SK-N-SH (cell line): ENCODE results near the gene NECAB2. TPM values are rescaled to one million over a fixed set of nuclear protein-coding genes. Genes with fewer than 3 reads are reported as not detected.

Experiments used
- CTCF ChIA-PET: fragments of 300-600, 350-600 bp; formaldehyde crosslinking; extraction: SDS; loops from one replicate; lab custom pipeline; 2021; lab: Yijun Ruan, JAX
- POLR2A ChIA-PET: fragments of 350-600 bp; sonication (Branson Sonifier 250); formaldehyde crosslinking; extraction: SDS; loops from one replicate; lab custom pipeline; 2020; ENCODE audit warnings: antibody characterized with exemption, inconsistent platforms; lab: Yijun Ruan, JAX
- DNase-seq: peaks from one replicate; pipeline ENCODE4 v3.0.0; 2012
- H2AFZ ChIP-seq: fragments of 200-600 bp; sonication (generic); 2 replicates; pipeline ENCODE4 v1.8.1; 2016; ENCODE audit warnings: antibody characterized with exemption, mild to moderate bottlenecking, low read depth
- H3F3A ChIP-seq: fragments of 200-600 bp; sonication (generic); replicated peaks from 2 replicates; pipeline ENCODE3; 2016; ENCODE audit warnings: antibody characterized with exemption, mild to moderate bottlenecking; ENCODE audit not compliant: insufficient read depth
- H3K27ac ChIP-seq, 2 experiments: fragments of 200-500 bp in 1 of 2; fragments of 200-600 bp in 1 of 2; sonication (Bioruptor generic) in 1 of 2; sonication (generic), shearing (Covaris generic) in 1 of 2; 2 replicates each; pipeline versions ENCODE4 v1.5.1 to v1.6.1; 2014 to 2016; ENCODE audit warnings: low read depth in 2 of 2, inconsistent platforms in 1 of 2, low read length in 1 of 2, mild to moderate bottlenecking in 1 of 2, mixed read lengths in 1 of 2
- H3K27me3 ChIP-seq: fragments of 200-600 bp; sonication (generic), shearing (Covaris generic); 2 replicates; pipeline ENCODE4 v1.6.1; 2016; ENCODE audit warnings: mixed run types; ENCODE audit not compliant: insufficient read depth
- H3K36me3 ChIP-seq, 2 experiments: fragments of 200-500 bp in 1 of 2; fragments of 200-600 bp in 1 of 2; sonication (Bioruptor generic) in 1 of 2; sonication (generic) in 1 of 2; replicated peaks in 1 of 2; 2 replicates each; pipeline versions ENCODE3 to v1.5.1; 2014 to 2016; ENCODE audit warnings: low read length in 1 of 2, mild to moderate bottlenecking in 1 of 2; ENCODE audit not compliant: insufficient read depth in 2 of 2, control insufficient read depth in 1 of 2
- H3K4me1 ChIP-seq, 2 experiments: fragments of 200-500 bp in 1 of 2; fragments of 200-600 bp in 1 of 2; sonication (Bioruptor generic) in 1 of 2; sonication (generic), shearing (Covaris generic) in 1 of 2; 2 replicates each; pipeline versions ENCODE4 v1.5.1 to v1.6.1; 2014 to 2016; ENCODE audit warnings: low read depth in 1 of 2, low read length in 1 of 2, mixed run types in 1 of 2; ENCODE audit not compliant: insufficient read depth in 2 of 2, control insufficient read depth in 1 of 2
- H3K4me2 ChIP-seq: fragments of 200-600 bp; sonication (generic), shearing (Covaris generic); 2 replicates; pipeline ENCODE4 v1.6.1; 2017; ENCODE audit warnings: mixed run types
- H3K4me3 ChIP-seq, 2 experiments: fragments of 200-500 bp in 1 of 2; fragments of 200-600 bp in 1 of 2; sonication (Bioruptor generic) in 1 of 2; sonication (generic), shearing (Covaris generic) in 1 of 2; 2 replicates each; pipeline versions ENCODE4 v1.5.1 to v1.8.1; 2014 to 2016; ENCODE audit warnings: low read depth in 2 of 2, inconsistent platforms in 1 of 2, low read length in 1 of 2, mild to moderate bottlenecking in 1 of 2, mixed read lengths in 1 of 2, moderate library complexity in 1 of 2
- H3K79me2 ChIP-seq: fragments of 200-600 bp; sonication (generic); 2 replicates; pipeline ENCODE4 v1.8.1; 2017; ENCODE audit warnings: mild to moderate bottlenecking; ENCODE audit not compliant: insufficient read depth
- H3K9ac ChIP-seq: fragments of 200-600 bp; sonication (generic); 2 replicates; pipeline ENCODE4 v1.6.1; 2017; ENCODE audit warnings: mixed run types
- H3K9me2 ChIP-seq: fragments of 200-600 bp; sonication (generic); 2 replicates; pipeline ENCODE4 v1.6.1; 2017; ENCODE audit warnings: mixed run types
- H3K9me3 ChIP-seq: fragments of 200-600 bp; sonication (generic); 2 replicates; pipeline ENCODE4 v1.6.1; 2017; ENCODE audit warnings: mixed run types, mild to moderate bottlenecking, moderate library complexity
- H4K20me1 ChIP-seq: fragments of 200-600 bp; sonication (generic); 2 replicates; pipeline ENCODE4 v1.6.1; 2017; ENCODE audit warnings: mild to moderate bottlenecking, mixed run types; ENCODE audit not compliant: insufficient read depth
- CHD2 ChIP-seq: fragments of 150-350 bp; IDR thresholded peaks from 2 replicates; pipeline ENCODE4 v1.6.1; 2018; ENCODE audit warnings: low read length; ENCODE audit not compliant: partially characterized antibody
- CTCF ChIP-seq: fragments of 200-600 bp; sonication (generic); IDR thresholded peaks from 2 replicates; pipeline ENCODE4 v1.6.1; 2017; ENCODE audit warnings: antibody characterized with exemption, mild to moderate bottlenecking, moderate library complexity
- ELF1 ChIP-seq: IDR thresholded peaks from 2 replicates; pipeline ENCODE4 v1.4.0; 2012
- EZH2phosphoT487 ChIP-seq: fragments of 200-600 bp; sonication (generic); IDR thresholded peaks from 2 replicates; pipeline ENCODE4 v1.6.1; 2017; ENCODE audit warnings: low read depth, mixed run types, mild to moderate bottlenecking, antibody characterized with exemption, moderate library complexity, borderline replicate concordance
- FOSL2 ChIP-seq: IDR thresholded peaks from 2 replicates; pipeline ENCODE4 v1.4.0; 2012; ENCODE audit warnings: low read depth, mild to moderate bottlenecking, moderate library complexity, borderline replicate concordance
- FOXJ3 ChIP-seq: sonication (generic); formaldehyde crosslinking; IDR thresholded peaks from 2 replicates; pipeline ENCODE4 v1.5.1; 2020; ENCODE audit warnings: mild to moderate bottlenecking, missing genetic modification reagents
- GABPA ChIP-seq: IDR thresholded peaks from 2 replicates; pipeline ENCODE4 v1.4.0; 2012; ENCODE audit warnings: low read depth, mild to moderate bottlenecking
- JUND ChIP-seq: IDR thresholded peaks from 2 replicates; pipeline ENCODE4 v1.4.0; 2012
- MAX ChIP-seq: IDR thresholded peaks from 2 replicates; pipeline ENCODE4 v1.4.0; 2012; ENCODE audit warnings: low read depth
- NRF1 ChIP-seq: IDR thresholded peaks from 2 replicates; pipeline ENCODE4 v1.6.1; 2012; ENCODE audit warnings: low read depth, mild to moderate bottlenecking, low read length
- PBX3 ChIP-seq: IDR thresholded peaks from 2 replicates; pipeline ENCODE4; 2012
- RAD21 ChIP-seq: IDR thresholded peaks from 2 replicates; pipeline ENCODE4 v1.6.1; 2012; ENCODE audit warnings: mild to moderate bottlenecking, low read length
- RCOR1 ChIP-seq: fragments of 150-350 bp; IDR thresholded peaks from 2 replicates; pipeline ENCODE4 v1.6.1; 2017; ENCODE audit warnings: antibody characterized with exemption, low read length
- RXRA ChIP-seq: IDR thresholded peaks from 2 replicates; pipeline ENCODE4 v1.4.0; 2012; ENCODE audit warnings: low read depth, mild to moderate bottlenecking, borderline replicate concordance
- SIN3A ChIP-seq: IDR thresholded peaks from 2 replicates; pipeline ENCODE4 v1.6.1; 2012; ENCODE audit warnings: low read depth, mild to moderate bottlenecking, low read length, moderate library complexity, borderline replicate concordance
- SMC3 ChIP-seq: IDR thresholded peaks from 2 replicates; pipeline ENCODE4 v1.6.1; 2012; ENCODE audit warnings: low read depth, low read length, improper control_type of control experiment
- YY1 ChIP-seq: IDR thresholded peaks from 2 replicates; pipeline ENCODE4 v1.4.0; 2012; ENCODE audit warnings: low read depth, mild to moderate bottlenecking
- WGBS: methylation state at CpG from one replicate; pipeline ENCODE4 v1.1.6; 2017; ENCODE audit warnings: low lambda C conversion rate; 5-methylcytosine and 5-hydroxymethylcytosine counted together
- polyA plus RNA-seq, 3 experiments: library from polyadenylated mRNA; depleted of rRNA; stranded (reverse); fragments of >200 nt; gene quantifications; 2 replicates each; pipeline ENCODE4 v1.2.3, GENCODE V29; 2012

NECAB2 gene
- polyA plus RNA-seq, 1 of the 3 experiments (the other 2 are of a cell fraction), result 0.58 TPM

- Histone ChIP-seq H3K9me2 (no peaks in the 10 kb centered on the region), H3K79me2 (no peaks in the 10 kb centered on the region), H2AFZ (no peak overlapping the region), H4K20me1 (no peaks in the 10 kb centered on the region), H3K36me3 (no peaks in the 10 kb centered on the region), H3F3A (no peaks in the 10 kb centered on the region), H3K9ac (no peak overlapping the region), H3K4me2 (no peak overlapping the region), H3K4me1 (no peaks in the 10 kb centered on the region), H3K27ac (no peak overlapping the region), H3K4me3 (no peak overlapping the region), H3K9me3 (no peaks in the 10 kb centered on the region), H3K27me3 (no peaks in the 10 kb centered on the region)
- ChIA-PET CTCF (interaction anchor here (0.9 to 5.3 kb wide), 8 partner anchors 14 to 337 kb away, joined by 3 to 28 read pairs (median 5); partner anchors contain the start of gene SLC38A8), POLR2A (no interaction called here)
- 91% methylated on average over 4 of the region's 6 CpGs for WGBS
- no peak for TF ChIP-seq ELF1
- DNase-seq, result no peak
Measured at GRCh38 chr16:83970430-83970815, 2.4 kb downstream of the NECAB2 start.

GRCh38 chr16:83971165-83972130 is 3.4 kb downstream of the NECAB2 start:
- Histone ChIP-seq H3K4me2 (no peak overlapping the region), H3K36me3 (no peaks in the 10 kb centered on the region), H3K4me3 (no peak overlapping the region), H3F3A (no peaks in the 10 kb centered on the region), H3K27me3 (no peaks in the 10 kb centered on the region), H3K4me1 (no peaks in the 10 kb centered on the region), H4K20me1 (no peaks in the 10 kb centered on the region), H3K9me3 (no peaks in the 10 kb centered on the region), H3K9me2 (no peaks in the 10 kb centered on the region), H3K9ac (no peak overlapping the region), H2AFZ (no peak overlapping the region), H3K79me2 (no peaks in the 10 kb centered on the region), H3K27ac (no peak overlapping the region)
- CTCF ChIA-PET, result interaction anchor here (0.9 to 5.3 kb wide), 6 partner anchors 13 to 94 kb away, joined by 3 to 28 read pairs (median 4); partner anchors contain the start of gene SLC38A8
- POLR2A ChIA-PET, result no interaction called here
- no peak for DNase-seq
- 84% methylated on average over 11 of the region's 27 CpGs for WGBS
- TF ChIP-seq PBX3 (no peak), RCOR1 (no peak), NRF1 (no peak), SMC3 (no peak), FOSL2 (no peak), RXRA (no peak), MAX (no peak), CTCF (no peak), ELF1 (no peak), YY1 (no peak), EZH2phosphoT487 (no peak), GABPA (no peak), RAD21 (no peak), CHD2 (no peak), SIN3A (no peak), FOXJ3 (CRISPR knock-in tag) (no peak), JUND (no peak)
